Adrenal gland (tissue), 12 donors: ENCODE data around the gene CORO2A. TPM values are rescaled to one million over a fixed set of nuclear protein-coding genes. Genes with fewer than 3 reads are reported as not detected.

Source experiments
- DNase-seq, 7 donors: peaks; one replicate each; pipeline ENCODE4 v3.0.0-alpha.2; 2019 to 2020
- H3K27ac ChIP-seq, 5 donors: fragments of 200-600 bp; sonication (generic) in 4 of 5; 1 replicate in 3 of 5; 2 replicates in 2 of 5; pipeline versions ENCODE4 v1.5.1 to v1.8.0; 2016 to 2020; ENCODE audit warnings: mild to moderate bottlenecking in 1 of 5
- H3K27me3 ChIP-seq: fragments of 200-600 bp; 2 replicates; pipeline ENCODE4 v1.8.0; 2021
- H3K36me3 ChIP-seq, 2 donors: fragments of 200-600 bp; replicated peaks in 1 of 2; 1 replicate in 1 of 2; 2 replicates in 1 of 2; pipeline versions ENCODE4 v1.5.1 to v1.8.0; 2018 to 2022
- H3K4me1 ChIP-seq, 2 donors: fragments of 200-600 bp; replicated peaks in 1 of 2; 1 replicate in 1 of 2; 2 replicates in 1 of 2; pipeline versions ENCODE4 v1.5.1 to v1.8.0; 2018 to 2021
- H3K4me3 ChIP-seq, 4 donors: fragments of 200-600 bp; sonication (generic) in 3 of 4; one replicate each; pipeline ENCODE4 v1.5.1; 2016 to 2018
- H3K9me3 ChIP-seq, 3 donors: fragments of 200-600 bp; sonication (generic) in 1 of 3; replicated peaks in 1 of 3; 1 replicate in 2 of 3; 2 replicates in 1 of 3; pipeline versions ENCODE4 v1.5.1 to v1.8.0; 2016 to 2021
- CTCF ChIP-seq, 6 experiments: fragments of 450-650 bp in 4 of 6; fragments of 200-600 bp in 2 of 6; sonication (generic) in 1 of 6; IDR thresholded peaks; 1 replicate in 5 of 6; 2 replicates in 1 of 6; pipeline versions ENCODE4 v1.5.1 to v1.8.0; 2016 to 2021; ENCODE audit warnings: antibody characterized with exemption in 6 of 6, mild to moderate bottlenecking in 2 of 6, moderate library complexity in 1 of 6
- POLR2A ChIP-seq, 2 donors: fragments of 450-650 bp; IDR thresholded peaks; one replicate each; pipeline ENCODE4 v1.6.1; 2017; ENCODE audit warnings: antibody characterized with exemption in 2 of 2, mild to moderate bottlenecking in 2 of 2, moderate library complexity in 1 of 2
- WGBS, 4 donors: extraction: QIAGEN DNeasy Blood & Tissue Kit in 2 of 4; methylation state at CpG; one replicate each; pipeline versions ENCODE4 v1.1.5 to v1.1.7; 2013 to 2017; 5-methylcytosine and 5-hydroxymethylcytosine counted together
- intact Hi-C, 2 donors: fragments of 100-400 bp; cut with DNase I; formaldehyde crosslinking; loops; one replicate each; pipeline versions ENCODE4 v1.14.1 to v1.15.0; 2022 to 2023
- polyA plus RNA-seq, 3 donors: library from polyadenylated mRNA; stranded (reverse); fragments of 200-250 nt in 2 of 3; fragments of 350-450 nt in 1 of 3; fragmentation: Illumina TruSeq in 1 of 3; extraction: RNeasy Lipid Tissue Mini Kit (QIAGEN cat#74804) in 1 of 3; gene quantifications; one replicate each; pipeline ENCODE4 v1.2.3, GENCODE V29; 2013 to 2014
- total RNA-seq, 9 donors: library from RNA; depleted of rRNA in 4 of 9; stranded (reverse); fragments of >200 nt in 4 of 9; fragments of 120-200 nt in 1 of 9; fragmentation: NEBNext Ultra II Directional in 1 of 9; extraction: Animal tissue kit (Norgen Biotek cat#: 25700) in 1 of 9; gene quantifications; one replicate each; pipeline versions ENCODE4 v1.1.0 to v1.2.4, GENCODE V29; 2013 to 2023
- donor health status: healthy with polysubstance abuse.
- donor health status: Bipolar disorder and iron deficiency.
- donor health status: DM: yes; HTN: yes; CAD: no.
- donor health status: DM: no; HTN: no; CAD: no.
- donor health status: DM: no; HTN: no; CAD: no.
- donor health status: DM: yes; HTN: yes; CAD: no.

Gene CORO2A
- total and polyA plus RNA-seq, 12 donors = 0.06 to 3.9 (median 1.2) TPM

GRCh38 chr9:98185611-98186171, 6.7 kb downstream of the CORO2A start:
- intact Hi-C loops = no loop called here
- no peak for DNase-seq
- no peaks in the 10 kb centered on the region for H3K27me3 ChIP-seq
- no peak overlapping the region for H3K27ac ChIP-seq
- no peaks in the 10 kb centered on the region for H3K4me1 ChIP-seq
- WGBS, 4 donors = 66 to 89% (median 69%) methylated on average over 5 to 6 of the region's 6 CpGs
- TF ChIP-seq POLR2A (IDR thresholded peaks at IDR 0.05) (no peak), CTCF (IDR thresholded peaks at IDR 0.05) (no peak)
- H3K9me3 ChIP-seq = no peaks in the 10 kb centered on the region
- H3K4me3 ChIP-seq = no peak overlapping the region
- H3K36me3 ChIP-seq = no peaks in the 10 kb centered on the region

GRCh38 chr9:98185021-98185567, 7.3 kb downstream of the CORO2A start:
- intact Hi-C loops = no loop called here
- TF ChIP-seq POLR2A (IDR thresholded peaks at IDR 0.05) (no peak), CTCF (IDR thresholded peaks at IDR 0.05) (no peak)
- 79 to 88% (median 86%) methylated on average over 6 of the region's 6 CpGs for WGBS, 4 donors
- Histone ChIP-seq H3K36me3 (no peaks in the 10 kb centered on the region), H3K27ac (no peak overlapping the region), H3K4me3 (no peak overlapping the region), H3K4me1 (no peaks in the 10 kb centered on the region), H3K27me3 (no peaks in the 10 kb centered on the region), H3K9me3 (no peaks in the 10 kb centered on the region)
- DNase-seq = no peak

GRCh38 chr9:98184326-98184725, 8.1 kb downstream of the CORO2A start:
- Histone ChIP-seq H3K4me3 (no peak overlapping the region), H3K9me3 (no peaks in the 10 kb centered on the region), H3K4me1 (no peaks in the 10 kb centered on the region), H3K27me3 (no peaks in the 10 kb centered on the region), H3K27ac (no peak overlapping the region), H3K36me3 (no peaks in the 10 kb centered on the region)
- no peak for TF ChIP-seq CTCF (IDR thresholded peaks at IDR 0.05)
- TF ChIP-seq POLR2A (IDR thresholded peaks at IDR 0.05) = no peak
- DNase-seq = no peak
- 82 to 91% (median 87%) methylated on average over 6 of the region's 6 CpGs for WGBS, 4 donors
- intact Hi-C loops = no loop called here

GRCh38 chr9:98182889-98183599, 9.4 kb downstream of the CORO2A start:
- Histone ChIP-seq H3K4me1 (no peaks in the 10 kb centered on the region), H3K36me3 (no peaks in the 10 kb centered on the region), H3K27me3 (no peaks in the 10 kb centered on the region), H3K27ac (no peak overlapping the region), H3K4me3 (no peak overlapping the region), H3K9me3 (no peaks in the 10 kb centered on the region)
- no peak for DNase-seq
- WGBS, 4 donors = 90 to 94% (median 91%) methylated on average over 5 to 9 of the region's 9 CpGs
- TF ChIP-seq CTCF (IDR thresholded peaks at IDR 0.05) = no peak
- TF ChIP-seq POLR2A (IDR thresholded peaks at IDR 0.05) = no peak
- intact Hi-C loops = no loop called here
